GM12878 (cell line): ENCODE results near the gene DCP1B. TPM values are rescaled to one million over a fixed set of nuclear protein-coding genes. Genes with fewer than 3 reads are reported as not detected.

ENCODE experiments used
- ATAC-seq: fragments of 200-7000 bp; cut with Tn5 transposase; 3 replicates; pipeline ENCODE4 v1.9.1; 2020; ENCODE audit warnings: mild to moderate bottlenecking, moderate library complexity
- BruUV-seq: library from RNA; stranded (reverse); fragments of 400-500 nt; replicated peaks from 2 replicates; lab custom pipeline; 2021; lab: Mats Ljungman, UMichigan
- CTCF ChIA-PET: fragments of 300-600 bp; sonication (Branson Sonifier 250); formaldehyde crosslinking; extraction: SDS; loops from one replicate; lab custom pipeline; 2021; ENCODE audit warnings: inconsistent platforms; lab: Yijun Ruan, JAX
- POLR2A ChIA-PET: fragments of 350-600 bp; formaldehyde crosslinking; extraction: SDS; loops from one replicate; lab custom pipeline; 2021; ENCODE audit warnings: inconsistent platforms; lab: Charles Lee
- RAD21 ChIA-PET: fragments of 300-600 bp; sonication (Branson Sonifier 250); formaldehyde crosslinking; loops from one replicate; lab custom pipeline; 2023; ENCODE audit warnings: antibody characterized with exemption; ENCODE audit not compliant: unreplicated experiment; lab: Charles Lee
- SMC1A ChIA-PET: fragments of 300-600 bp; sonication (Branson Sonifier 250); formaldehyde crosslinking; loops from one replicate; lab custom pipeline; 2023; ENCODE audit not compliant: unreplicated experiment, uncharacterized antibody; lab: Charles Lee
- DNase-seq: peaks from one replicate; pipeline ENCODE4 v3.0.0-alpha.2; 2011; ENCODE audit warnings: low read depth, low spot score
- FAIRE-seq: peaks from 3 replicates; lab custom pipeline; 2011; peaks lifted over from hg19 to GRCh38; lab: Jason Lieb, UNC
- H2AFZ ChIP-seq: 2 replicates; pipeline ENCODE4 v1.6.0; 2011; ENCODE audit warnings: low read depth, low read length, control low read depth; ENCODE audit not compliant: control insufficient read depth
- H3K27ac ChIP-seq: 2 replicates; pipeline ENCODE4 v1.5.1; 2011; ENCODE audit warnings: control low read depth; ENCODE audit not compliant: control insufficient read depth, insufficient read depth
- H3K27me3 ChIP-seq, 2 experiments: replicated peaks in 1 of 2; 2 replicates each; pipeline versions ENCODE4 v1.6.0 to v1.6.1; 2011; ENCODE audit warnings: low read length in 1 of 2; ENCODE audit not compliant: control insufficient read depth in 2 of 2, insufficient read depth in 2 of 2
- H3K36me3 ChIP-seq, 2 experiments: 2 replicates each; pipeline ENCODE4 v1.5.1; 2011; ENCODE audit warnings: low read length in 1 of 2; ENCODE audit not compliant: control insufficient read depth in 2 of 2, insufficient read depth in 2 of 2
- H3K4me1 ChIP-seq: 2 replicates; pipeline ENCODE4 v1.6.1; 2011; ENCODE audit warnings: mild to moderate bottlenecking, low read length, moderate library complexity, mixed read lengths; ENCODE audit not compliant: control insufficient read depth, insufficient read depth
- H3K4me2 ChIP-seq: 2 replicates; pipeline ENCODE4 v1.6.0; 2011; ENCODE audit warnings: control low read depth; ENCODE audit not compliant: control insufficient read depth, insufficient read depth
- H3K4me3 ChIP-seq: fragments of 200-600 bp; sonication (generic); 2 replicates; pipeline ENCODE4 v1.5.1; 2016
- H3K79me2 ChIP-seq: 2 replicates; pipeline ENCODE4 v1.6.0; 2011; ENCODE audit warnings: low read length; ENCODE audit not compliant: control insufficient read depth, insufficient read depth
- H3K9ac ChIP-seq: 2 replicates; pipeline ENCODE4 v1.8.0; 2011; ENCODE audit warnings: low read length, control low read depth, mixed read lengths; ENCODE audit not compliant: control insufficient read depth, insufficient read depth
- H3K9me3 ChIP-seq: replicated peaks from 3 replicates; pipeline ENCODE4 v1.5.1; 2011; ENCODE audit warnings: mild to moderate bottlenecking, low read length; ENCODE audit not compliant: control insufficient read depth, insufficient read depth
- H4K20me1 ChIP-seq: 2 replicates; pipeline ENCODE4 v1.6.0; 2011; ENCODE audit not compliant: control insufficient read depth, insufficient read depth
- BRCA1 ChIP-seq: IDR thresholded peaks from 2 replicates; pipeline ENCODE4 v1.6.1; 2011; ENCODE audit warnings: low read depth, low read length, improper control_type of control experiment
- CHD1 ChIP-seq: IDR thresholded peaks from 2 replicates; pipeline ENCODE4 v1.6.1; 2012; ENCODE audit warnings: low read depth, low read length, improper control_type of control experiment
- IRF4 ChIP-seq: IDR thresholded peaks from 2 replicates; pipeline ENCODE4 v1.6.1; 2011; ENCODE audit warnings: low read depth, low read length
- NBN ChIP-seq: fragments of 450-650 bp; IDR thresholded peaks from 2 replicates; pipeline ENCODE4 v1.6.1; 2016
- SMARCA5 ChIP-seq: fragments of 450-650 bp; IDR thresholded peaks from 2 replicates; pipeline ENCODE4 v1.6.1; 2017; ENCODE audit warnings: mild to moderate bottlenecking
- SPI1 ChIP-seq: IDR thresholded peaks from 2 replicates; pipeline ENCODE4 v1.6.1; 2011; ENCODE audit warnings: low read depth, mild to moderate bottlenecking, low read length, moderate library complexity, borderline replicate concordance; ENCODE audit not compliant: insufficient read depth
- WGBS: methylation state at CpG from one replicate; pipeline ENCODE4 v1.1.6; 2016; ENCODE audit warnings: low lambda C conversion rate; ENCODE audit not compliant: insufficient replicate concordance, insufficient coverage; ENCODE audit errors: missing lambda C conversion rate; 5-methylcytosine and 5-hydroxymethylcytosine counted together
- in situ Hi-C: fragments of 300-500 bp; cut with MboI; formaldehyde crosslinking; loops from 9 replicates; pipeline ENCODE4 v1.14.3; 2018; ENCODE audit warnings: mixed read lengths
- intact Hi-C: fragments of 100-400 bp; cut with micrococcal nuclease; formaldehyde crosslinking; loops from one replicate; pipeline ENCODE4 v1.14.2; 2022; ENCODE audit not compliant: unreplicated experiment
- polyA plus RNA-seq, 11 experiments: library from polyadenylated mRNA; depleted of rRNA in 4 of 11; unstranded in 6 of 11; stranded (reverse) in 5 of 11; fragments of >200 nt; fragmentation: Nextera tagmentation in 4 of 11; fragmentation: Illumina TruSeq in 1 of 11; extraction: Ambion mirVana in 4 of 11; extraction: Trizol in 1 of 11; gene quantifications; 1 replicate in 1 of 11; 2 replicates in 10 of 11; pipeline versions ENCODE4 v1.2.1 to v1.2.3, GENCODE V29; 2011 to 2016; ENCODE audit warnings: inconsistent platforms in 2 of 11, missing spikeins in 2 of 11, low read depth in 1 of 11
- total RNA-seq, 4 experiments: library from RNA; depleted of rRNA in 3 of 4; stranded (reverse); fragments of >200 nt in 3 of 4; fragmentation: Illumina TruSeq in 1 of 4; extraction: Trizol in 1 of 4; gene quantifications; 2 replicates each; pipeline versions ENCODE4 v1.2.1 to v1.2.3, GENCODE V29; 2013 to 2021
- TF ChIP-seq, protein P1 (sequence below): fragments of 450-650 bp; formaldehyde crosslinking; IDR thresholded peaks from 2 replicates; pipeline ENCODE4 v1.5.0; 2022; ENCODE audit warnings: mild to moderate bottlenecking, missing genetic modification characterization
- TF ChIP-seq, protein P2 (sequence below): IDR thresholded peaks from 2 replicates; pipeline ENCODE4 v1.6.1; 2011; ENCODE audit warnings: mild to moderate bottlenecking, low read depth, low read length, moderate library complexity; ENCODE audit not compliant: insufficient replicate concordance

DCP1B gene
- total and polyA plus RNA-seq, 10 of the 15 experiments (the other 5 are each of a cell fraction or from before 2014, with no cell fraction given): 1.3 to 23.4 (median 15.3) TPM

DNA sequence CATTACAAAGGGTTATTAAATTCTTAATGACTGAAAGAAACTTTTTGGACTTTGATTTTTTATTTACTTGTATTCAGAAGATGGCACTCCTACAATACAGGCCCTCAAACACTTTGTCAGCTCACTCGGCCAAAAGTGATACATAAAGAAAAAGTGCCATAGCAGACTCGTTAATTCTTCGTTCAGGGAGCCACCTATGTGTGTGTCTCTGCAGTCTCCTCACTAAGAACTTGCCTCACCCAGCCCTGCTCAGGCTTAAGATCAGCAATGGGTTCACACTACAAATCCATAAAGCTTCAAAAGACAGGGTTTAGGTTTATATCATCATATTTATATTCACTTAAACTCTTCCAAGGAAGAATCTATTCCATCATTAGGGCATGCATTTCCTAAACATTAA is 11.5 kb downstream of the DCP1B start:
- H3K4me2 ChIP-seq: no peak overlapping the region
- H4K20me1 ChIP-seq: no peaks in the 10 kb centered on the region
- ATAC-seq: no peak
- H3K36me3 ChIP-seq: peaks cover 0 to 6% of the 10 kb centered on the region in 2 experiments; a peak in 3 of 4 replicates
- intact Hi-C loops: no loop called here
- no peak for FAIRE-seq
- SMC1A ChIA-PET: interaction anchor here (1.1 to 1.2 kb wide), 2 partner anchors 8 to 53 kb away, joined by 3 read pairs; no protein-coding TSS in a partner anchor
- RAD21 ChIA-PET: no interaction called here
- no peaks in the 10 kb centered on the region for H3K79me2 ChIP-seq
- no TSS peak for BruUV-seq
- no peak for DNase-seq
- POLR2A ChIA-PET: no interaction called here
- in situ Hi-C loops: no loop called here
- H3K4me3 ChIP-seq: no peak overlapping the region
- H3K27ac ChIP-seq: no peak overlapping the region
- H2AFZ ChIP-seq: no peak overlapping the region
- peaks cover 7% of the 10 kb centered on the region for H3K4me1 ChIP-seq
- CTCF ChIA-PET: interaction anchor here (0.6 kb wide), 1 partner anchor 17 kb away, joined by 4 read pairs; no protein-coding TSS in a partner anchor
- no peak overlapping the region for H3K9ac ChIP-seq
- 98% methylated on average over 3 of the region's 3 CpGs for WGBS
- H3K27me3 ChIP-seq: no peaks in the 10 kb centered on the region
- peaks cover 4% of the 10 kb centered on the region; the same call in 1 of the 3 replicates for H3K9me3 ChIP-seq
- no peak for TF ChIP-seq NBN
- no peak for TF ChIP-seq CHD1
- TF ChIP-seq SPI1: no peak

- 86% methylated on average over 4 of the region's 4 CpGs for WGBS
- FAIRE-seq: no peak
These were observed 15.1 kb downstream of the DCP1B start for GRCh38 chr12:1989111-1989510.

More at GRCh38 chr12:1989111-1989510, 15.1 kb downstream of the DCP1B start:
- Histone ChIP-seq H2AFZ (no peak overlapping the region), H4K20me1 (no peaks in the 10 kb centered on the region)
- no TSS peak for BruUV-seq
- DNase-seq: no peak
- TF ChIP-seq, protein P1, sequence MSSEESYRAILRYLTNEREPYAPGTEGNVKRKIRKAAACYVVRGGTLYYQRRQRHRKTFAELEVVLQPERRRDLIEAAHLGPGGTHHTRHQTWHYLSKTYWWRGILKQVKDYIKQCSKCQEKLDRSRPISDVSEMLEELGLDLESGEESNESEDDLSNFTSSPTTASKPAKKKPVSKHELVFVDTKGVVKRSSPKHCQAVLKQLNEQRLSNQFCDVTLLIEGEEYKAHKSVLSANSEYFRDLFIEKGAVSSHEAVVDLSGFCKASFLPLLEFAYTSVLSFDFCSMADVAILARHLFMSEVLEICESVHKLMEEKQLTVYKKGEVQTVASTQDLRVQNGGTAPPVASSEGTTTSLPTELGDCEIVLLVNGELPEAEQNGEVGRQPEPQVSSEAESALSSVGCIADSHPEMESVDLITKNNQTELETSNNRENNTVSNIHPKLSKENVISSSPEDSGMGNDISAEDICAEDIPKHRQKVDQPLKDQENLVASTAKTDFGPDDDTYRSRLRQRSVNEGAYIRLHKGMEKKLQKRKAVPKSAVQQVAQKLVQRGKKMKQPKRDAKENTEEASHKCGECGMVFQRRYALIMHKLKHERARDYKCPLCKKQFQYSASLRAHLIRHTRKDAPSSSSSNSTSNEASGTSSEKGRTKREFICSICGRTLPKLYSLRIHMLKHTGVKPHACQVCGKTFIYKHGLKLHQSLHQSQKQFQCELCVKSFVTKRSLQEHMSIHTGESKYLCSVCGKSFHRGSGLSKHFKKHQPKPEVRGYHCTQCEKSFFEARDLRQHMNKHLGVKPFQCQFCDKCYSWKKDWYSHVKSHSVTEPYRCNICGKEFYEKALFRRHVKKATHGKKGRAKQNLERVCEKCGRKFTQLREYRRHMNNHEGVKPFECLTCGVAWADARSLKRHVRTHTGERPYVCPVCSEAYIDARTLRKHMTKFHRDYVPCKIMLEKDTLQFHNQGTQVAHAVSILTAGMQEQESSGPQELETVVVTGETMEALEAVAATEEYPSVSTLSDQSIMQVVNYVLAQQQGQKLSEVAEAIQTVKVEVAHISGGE (CRISPR knock-in tag): no peak
- no peak for TF ChIP-seq SMARCA5
- TF ChIP-seq, protein P2, sequence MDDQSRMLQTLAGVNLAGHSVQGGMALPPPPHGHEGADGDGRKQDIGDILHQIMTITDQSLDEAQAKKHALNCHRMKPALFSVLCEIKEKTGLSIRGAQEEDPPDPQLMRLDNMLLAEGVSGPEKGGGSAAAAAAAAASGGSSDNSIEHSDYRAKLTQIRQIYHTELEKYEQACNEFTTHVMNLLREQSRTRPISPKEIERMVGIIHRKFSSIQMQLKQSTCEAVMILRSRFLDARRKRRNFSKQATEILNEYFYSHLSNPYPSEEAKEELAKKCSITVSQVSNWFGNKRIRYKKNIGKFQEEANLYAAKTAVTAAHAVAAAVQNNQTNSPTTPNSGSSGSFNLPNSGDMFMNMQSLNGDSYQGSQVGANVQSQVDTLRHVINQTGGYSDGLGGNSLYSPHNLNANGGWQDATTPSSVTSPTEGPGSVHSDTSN: no peak
- TF ChIP-seq IRF4: no peak
- TF ChIP-seq BRCA1: no peak
- TF ChIP-seq, all 136 proteins: peak for 0
- Histone ChIP-seq H3K4me1 (no peaks in the 10 kb centered on the region), H3K36me3 (peaks cover 0 to 6% of the 10 kb centered on the region in 2 experiments; a peak in 3 of 4 replicates), H3K27ac (no peak overlapping the region), H3K4me2 (no peak overlapping the region), H3K27me3 (no peaks in the 10 kb centered on the region), H3K9me3 (peaks cover 14% of the 10 kb centered on the region), H3K79me2 (no peaks in the 10 kb centered on the region), H3K4me3 (no peak overlapping the region), H3K9ac (no peak overlapping the region)
- CTCF ChIA-PET: no interaction called here
- POLR2A ChIA-PET: no interaction called here
- in situ Hi-C loops: no loop called here
- no peak for ATAC-seq
- SMC1A ChIA-PET: no interaction called here
- RAD21 ChIA-PET: no interaction called here
- intact Hi-C loops: no loop called here
